ENCODE data around the gene ZNF782. TPM values are rescaled to one million over a fixed set of nuclear protein-coding genes. Genes with fewer than 3 reads are reported as not detected.
"Not testable (repeated sequence)": the region's sequence is repeated elsewhere in the genome, so short reads cannot be mapped to it uniquely, and the experiment has no call there.

The ZNF782 gene
- 9.4 TPM for total RNA-seq

DNA sequence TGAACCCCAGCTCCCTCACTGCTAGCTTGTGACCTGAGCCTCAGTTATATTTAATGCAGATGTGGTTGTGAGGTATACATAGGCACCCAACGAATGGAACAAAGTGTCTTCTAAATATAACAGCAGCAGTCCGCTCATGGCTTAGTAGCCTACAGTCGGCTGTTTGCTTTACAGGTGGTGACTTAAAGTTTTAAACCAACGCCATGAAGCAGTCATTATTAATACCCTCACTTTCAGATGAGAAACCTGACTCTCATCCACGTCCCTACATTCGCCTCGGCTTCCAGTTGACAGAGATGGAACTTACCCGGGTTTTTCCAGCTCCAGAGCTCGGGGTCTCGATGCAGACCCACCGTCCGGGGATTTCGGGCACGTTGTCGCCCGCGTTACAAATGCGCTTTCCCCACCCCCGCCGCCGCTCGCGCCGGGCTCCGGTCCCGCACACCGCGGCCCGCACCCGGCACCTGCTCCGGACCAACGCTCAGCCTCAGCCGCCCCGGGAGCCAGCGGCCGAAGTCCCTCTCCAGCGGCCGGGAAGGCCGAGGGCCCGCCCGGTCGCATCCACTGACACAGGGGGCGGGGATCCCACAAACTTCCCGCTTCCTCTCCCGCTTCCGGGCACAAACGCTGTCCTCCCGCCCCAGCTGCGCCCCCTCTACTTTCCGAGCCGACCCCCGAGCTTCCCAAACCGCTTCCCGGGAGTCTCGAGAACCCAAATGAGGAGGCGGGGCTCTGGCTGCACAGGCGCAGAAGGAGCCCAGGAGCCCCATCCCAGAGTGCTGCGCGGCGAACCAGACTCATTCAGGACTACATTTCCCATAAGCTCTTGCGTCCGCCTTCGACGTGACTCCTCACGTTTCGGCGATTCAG, at the start of gene ZNF782:
Gene ZNF782 (minus strand): TSS at position 734 of the 870 bp plus-strand sequence. CDS start 2,553 bp downstream, outside the sequence.
- DNase-seq: peak; percentile 98

DNA sequence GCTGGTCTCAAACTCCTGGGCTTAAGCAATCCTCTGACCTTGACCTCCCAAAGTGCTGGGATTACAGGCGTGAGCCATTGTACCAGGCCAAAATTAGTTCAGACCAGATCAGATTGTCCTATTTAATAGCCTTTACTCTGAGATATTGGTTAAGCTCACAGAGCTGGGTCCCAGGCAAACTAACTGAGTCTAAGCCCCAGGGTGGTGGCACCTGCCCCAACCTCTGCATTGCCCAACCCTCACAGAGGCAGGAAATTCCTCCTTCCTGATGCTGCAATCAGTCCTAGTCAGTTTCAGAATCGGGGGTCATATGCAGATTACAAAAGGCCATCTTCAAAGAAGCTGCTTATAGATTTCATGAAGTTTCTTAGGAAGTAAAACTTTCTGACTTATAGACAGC, 45.7 kb upstream of the ZNF782 start:
- DNase-seq: not testable (repeated sequence)

GRCh38 chr9:96892131-96892530, 37.8 kb upstream of the ZNF782 start:
- DNase-seq: no peak

GRCh38 chr9:96888591-96888990, 34.3 kb upstream of the ZNF782 start:
- no peak for DNase-seq

GRCh38 chr9:96885424-96885823, 31.1 kb upstream of the ZNF782 start:
- DNase-seq: no peak

GRCh38 chr9:96884443-96884842, 30.1 kb upstream of the ZNF782 start:
- no peak for DNase-seq

GRCh38 chr9:96883922-96884321, 29.6 kb upstream of the ZNF782 start:
- DNase-seq: no peak

DNA sequence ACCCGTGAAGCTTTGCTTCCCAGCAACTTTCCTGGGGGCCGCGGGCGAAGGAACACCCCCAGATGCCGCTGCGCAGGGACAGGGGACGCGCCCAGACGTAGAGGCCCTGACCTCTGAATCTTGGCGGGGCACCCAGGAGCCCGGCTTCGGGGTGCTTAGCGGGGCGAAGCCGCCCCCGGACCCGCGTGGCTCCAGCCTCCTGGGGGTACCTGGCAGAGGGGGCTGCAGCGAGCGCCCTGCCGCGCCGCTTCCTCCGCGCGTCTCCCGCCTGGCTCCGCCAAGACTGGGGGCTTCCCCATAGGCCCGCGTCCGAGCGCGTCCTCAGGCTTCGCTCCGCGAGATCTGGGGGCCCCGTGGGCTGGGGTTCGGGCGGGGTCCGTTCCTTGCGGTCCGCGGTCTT, 23.0 kb upstream of the ZNF782 start:
- DNase-seq: no peak

DNA sequence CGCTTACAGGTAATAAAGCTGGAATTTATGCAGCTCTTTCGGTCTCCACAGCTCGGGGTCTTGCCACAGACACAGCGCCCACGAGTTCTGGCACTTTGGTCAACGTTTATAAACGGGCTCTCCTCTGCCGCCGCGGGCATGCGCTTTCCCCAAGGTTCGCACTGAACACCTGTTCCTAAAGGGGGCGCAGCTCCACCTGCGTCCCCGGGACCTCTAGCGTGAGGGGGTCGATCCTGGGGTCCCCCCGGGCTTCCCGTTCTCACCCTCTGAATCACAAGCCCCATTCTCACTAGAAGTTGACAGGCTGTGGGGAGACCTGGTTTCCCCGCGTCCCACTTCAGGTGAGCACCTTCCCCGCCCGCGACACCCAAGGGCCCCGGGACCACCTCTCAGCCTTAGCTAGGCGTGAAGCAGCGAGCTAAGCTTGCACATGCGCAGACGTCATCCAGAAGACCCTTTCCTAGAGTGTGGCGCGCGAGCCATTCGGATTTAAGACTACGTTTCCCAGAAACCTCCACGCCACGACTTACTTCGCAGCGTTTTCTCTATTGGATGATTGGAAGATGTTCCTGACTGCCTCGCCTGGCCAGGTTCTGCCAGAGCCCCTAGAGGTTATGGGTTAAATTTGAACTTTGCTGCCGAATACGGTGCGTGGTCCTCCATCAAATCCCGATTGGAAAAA, 21.3 kb upstream of the ZNF782 start:
- DNase-seq: peak; percentile 18

DNA sequence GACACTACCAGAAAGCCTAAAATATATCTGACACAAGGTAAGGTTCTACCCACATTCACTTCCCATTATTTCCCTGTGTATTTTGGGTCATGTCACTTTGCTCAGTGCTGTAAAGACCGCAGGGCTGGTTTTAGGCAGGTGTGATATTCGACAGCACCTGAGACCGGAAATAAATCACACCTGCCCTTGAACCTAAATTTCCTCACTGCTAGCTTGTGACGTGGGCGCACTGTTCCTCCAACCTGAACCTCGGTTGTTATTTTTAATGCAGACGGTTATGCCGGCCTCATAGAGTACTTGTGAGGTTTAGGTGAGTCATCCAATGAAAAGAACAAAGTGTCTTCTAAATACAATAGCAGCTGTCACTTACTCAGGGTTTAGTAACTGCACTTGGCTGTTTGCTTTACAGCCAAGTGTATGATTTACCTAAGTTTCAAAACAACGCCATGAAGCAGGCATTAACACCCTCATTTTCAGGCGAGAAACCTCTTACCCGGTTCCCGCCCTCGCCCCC, 20.7 kb upstream of the ZNF782 start:
- no peak for DNase-seq

DNA sequence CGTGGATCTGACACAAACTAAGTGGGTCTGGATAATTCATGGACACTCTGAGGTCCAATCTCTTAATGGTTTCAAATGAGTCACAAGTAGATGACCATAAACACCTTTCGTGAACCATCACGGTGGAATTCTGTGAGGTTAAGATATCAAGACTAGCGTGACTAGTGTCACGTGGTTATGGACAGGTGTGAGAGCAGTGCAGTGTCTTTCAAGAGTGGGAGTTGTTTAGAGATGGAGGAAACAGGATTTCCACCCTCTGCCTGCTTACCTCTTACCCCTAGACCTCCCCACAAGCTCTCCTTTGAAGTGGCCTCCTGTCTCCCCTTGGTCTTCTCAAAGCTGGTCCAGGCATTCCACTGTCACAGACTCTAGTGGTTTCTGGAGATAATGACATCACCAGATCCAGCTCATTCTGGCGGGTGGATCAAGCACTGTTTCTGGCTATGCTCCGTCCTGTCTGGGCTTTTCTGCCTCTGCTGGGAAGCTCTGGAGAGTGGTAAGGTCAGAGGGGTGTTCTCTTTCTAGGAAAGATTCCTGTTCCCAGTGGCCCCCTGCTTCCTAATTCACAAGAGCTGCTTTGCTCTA, 20.0 kb upstream of the ZNF782 start:
- no peak for DNase-seq

DNA sequence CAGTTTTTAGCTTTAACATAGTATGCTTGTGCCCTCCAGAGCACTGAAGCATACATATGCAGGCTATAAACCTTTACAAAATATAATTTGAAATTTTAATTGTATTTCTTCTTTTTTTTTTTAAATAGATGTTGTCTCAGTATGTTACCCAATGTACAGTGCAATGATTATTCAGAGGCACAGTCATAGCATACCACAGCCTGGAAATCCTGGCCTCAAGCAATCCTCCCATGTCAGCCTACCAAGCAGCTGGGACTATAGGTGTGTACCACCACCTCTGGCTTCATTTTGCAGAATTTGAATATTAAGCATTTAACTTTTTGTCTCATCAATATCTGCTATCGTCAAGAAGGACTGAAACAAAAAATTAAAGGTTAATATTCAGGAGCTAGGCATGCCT, 16.9 kb upstream of the ZNF782 start:
- no peak for DNase-seq

DNA sequence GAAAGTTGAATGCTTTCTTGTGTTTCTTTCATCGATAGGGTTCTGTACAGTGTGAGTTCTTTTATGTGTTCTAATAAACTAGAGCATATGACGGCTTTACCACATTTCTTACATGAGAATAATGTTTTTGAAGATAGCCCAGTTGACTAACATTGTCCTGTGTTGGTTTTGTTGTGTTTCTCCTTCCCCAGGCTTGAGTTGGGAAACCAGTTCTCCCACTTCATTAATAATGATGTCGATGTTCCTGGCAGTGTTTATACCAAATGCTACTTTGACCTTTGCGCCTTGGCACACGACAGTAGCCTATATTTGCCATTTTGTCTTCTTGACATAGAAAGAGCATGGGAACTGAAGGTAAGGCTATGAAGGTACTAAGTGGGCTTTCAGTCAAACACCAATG, 14.4 kb upstream of the ZNF782 start:
- no peak for DNase-seq

DNA sequence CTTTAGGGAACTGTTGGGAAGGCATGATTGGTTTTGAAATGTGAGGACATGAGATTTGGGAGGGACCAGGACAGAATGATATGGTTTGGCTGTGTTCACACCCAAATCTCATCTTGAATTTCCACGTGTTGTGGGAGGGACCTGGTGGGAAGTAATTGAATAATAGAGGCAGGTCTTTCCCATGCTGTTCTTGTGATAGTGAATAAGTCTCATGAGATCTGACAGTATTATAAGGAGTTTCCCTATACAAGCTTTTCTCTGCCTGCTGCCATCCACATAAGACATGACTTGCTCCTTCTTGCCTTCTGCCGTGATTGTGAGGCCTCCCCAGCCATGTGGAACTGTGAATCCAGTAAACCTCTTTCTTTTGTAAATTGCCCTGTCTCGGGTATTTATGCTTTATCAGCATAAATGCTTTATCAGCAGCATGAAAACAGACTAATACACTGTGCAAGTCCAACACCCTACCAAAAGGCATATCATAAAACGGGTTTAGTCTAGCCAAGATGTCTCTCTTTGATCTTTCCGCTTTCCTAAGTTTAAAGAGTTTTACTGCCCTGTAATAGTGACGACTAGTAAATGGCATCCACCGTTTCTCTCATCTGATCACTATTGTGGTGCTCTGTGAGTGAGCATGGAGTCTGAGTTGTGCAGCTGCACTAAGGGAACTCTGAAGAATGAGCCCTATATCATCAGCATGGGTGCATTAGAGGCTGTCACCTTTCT, 12.9 kb upstream of the ZNF782 start:
- no peak for DNase-seq

GRCh38 chr9:96865240-96865639, 10.9 kb upstream of the ZNF782 start:
- not testable (repeated sequence) for DNase-seq

- DNase-seq: no peak
Observed at GRCh38 chr9:96859461-96860198, 5.3 kb upstream of the ZNF782 start.

GRCh38 chr9:96858670-96859069, 4.4 kb upstream of the ZNF782 start:
- DNase-seq: no peak

DNA sequence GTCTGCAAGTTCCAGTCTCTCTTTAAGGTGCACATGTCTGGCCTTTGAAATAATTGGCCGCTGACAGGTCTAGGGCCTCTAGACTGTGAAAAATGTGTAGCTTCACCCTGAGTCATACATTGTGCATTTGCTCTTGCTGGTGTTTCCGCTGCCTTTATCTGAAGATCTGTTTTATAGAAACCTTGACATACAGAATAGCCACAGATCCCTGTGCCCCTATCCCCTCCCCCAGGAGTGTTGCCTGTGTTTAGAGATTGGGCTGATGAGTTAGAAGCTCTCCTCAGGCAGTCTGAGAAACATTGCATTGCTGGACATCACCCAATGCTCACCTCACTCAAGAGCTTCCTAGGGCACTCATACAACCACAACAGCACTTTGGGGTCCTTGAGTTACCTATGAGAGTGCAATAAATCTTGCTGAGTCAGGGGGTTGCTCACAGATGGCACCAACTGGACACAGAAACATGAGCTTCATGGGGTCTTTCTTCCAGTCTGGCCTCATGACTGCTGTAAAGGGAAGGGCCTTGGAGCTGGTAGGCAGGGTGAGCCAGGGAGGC, 3.8 kb upstream of the ZNF782 start:
- no peak for DNase-seq

DNA sequence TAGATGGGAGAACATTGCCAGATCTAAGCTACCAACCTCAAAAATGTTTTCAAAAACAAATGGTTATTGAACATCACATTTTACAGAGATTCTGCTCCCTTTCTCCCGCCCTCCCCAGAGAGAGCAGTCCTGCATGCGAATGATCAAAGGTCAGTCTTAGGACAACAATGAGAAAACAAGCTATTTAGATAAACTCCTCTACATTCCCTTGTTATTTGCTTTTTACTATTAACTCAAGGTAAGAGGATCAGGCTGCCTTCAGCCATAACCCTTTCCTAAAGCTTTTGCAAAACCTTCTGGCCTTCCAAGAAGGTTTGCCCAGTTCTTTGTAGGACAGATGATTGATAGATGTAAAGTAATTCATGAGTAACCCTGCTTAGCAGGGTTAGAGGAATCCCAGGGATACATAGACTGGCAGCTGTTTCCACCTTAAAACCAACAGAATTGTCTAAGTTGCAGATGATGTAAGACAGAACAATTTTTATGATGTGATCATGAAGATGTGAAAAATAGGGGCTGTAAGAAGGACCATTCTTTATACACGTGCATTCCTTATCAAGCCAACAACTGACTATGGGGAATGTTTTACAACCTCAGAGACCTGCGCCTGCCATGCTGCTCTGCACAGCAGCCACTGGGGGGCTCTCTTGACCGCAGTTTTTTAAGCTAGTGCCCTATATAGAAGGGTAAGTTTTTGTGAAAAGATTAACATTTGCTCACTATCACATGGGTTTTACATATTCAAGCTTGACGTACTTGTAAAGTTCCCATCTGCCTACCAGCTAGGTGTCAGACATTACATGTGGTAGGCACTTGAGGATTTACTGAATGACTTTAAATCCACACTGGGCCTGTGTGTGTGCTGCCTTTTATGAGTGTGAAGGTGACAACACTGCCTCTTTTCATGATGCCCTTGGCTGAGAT, 2.3 kb upstream of the ZNF782 start:
- peak; percentile 61 for DNase-seq

DNA sequence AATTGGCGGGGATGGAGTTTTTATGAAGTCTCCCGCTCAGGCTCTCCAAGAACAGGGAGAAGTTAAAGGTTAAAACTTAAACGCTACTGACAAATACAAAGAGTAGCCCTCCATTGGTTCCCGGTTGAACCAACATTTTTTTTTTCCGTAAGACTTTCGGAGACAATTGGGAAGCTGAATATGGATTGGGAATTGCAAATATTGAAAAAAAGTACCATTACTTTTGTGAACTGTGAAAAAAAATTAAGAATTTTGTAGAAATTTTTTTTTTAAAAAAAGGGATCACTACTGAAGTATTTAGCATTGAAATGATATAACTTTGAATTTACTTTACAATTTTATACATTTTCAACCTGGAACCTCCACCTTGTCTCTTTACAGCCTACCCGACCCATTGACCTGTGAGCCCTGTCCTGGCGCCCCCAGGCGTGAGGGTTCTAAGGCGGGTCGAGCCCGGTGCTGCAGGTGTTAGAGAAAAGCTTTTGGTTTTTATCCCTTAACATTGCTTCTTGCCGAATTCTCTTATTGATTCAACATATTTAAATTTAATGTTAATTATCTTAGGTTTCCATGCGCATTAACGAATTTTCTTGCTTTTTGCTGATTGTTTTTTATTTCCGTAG, 448 bp upstream of the ZNF782 start:
- no peak for DNase-seq
